ENCODE results near the gene CIDEB.

CIDEB gene

GRCh38 chr14:24269368-24269767, 38.4 kb downstream of the CIDEB start:
- ATAC-seq (replicated peaks) (no peak), DNase-seq (no peak)
- H3K4me1 Mint-ChIP-seq = peaks cover 29 to 37% of the 10 kb centered on the region in 2 donors
- no peaks in the 10 kb centered on the region for H3K27me3 Mint-ChIP-seq
- no peak overlapping the region for H3K4me3 Mint-ChIP-seq
- no peak overlapping the region for H3K27ac Mint-ChIP-seq
- H3K36me3 Mint-ChIP-seq = peaks cover 27 to 31% of the 10 kb centered on the region in 2 donors
- no peaks in the 10 kb centered on the region for H3K9me3 Mint-ChIP-seq

- Mint-ChIP-seq H3K27me3 (no peaks in the 10 kb centered on the region), H3K4me1 (peaks cover 21 to 25% of the 10 kb centered on the region in 2 donors), H3K27ac (no peak overlapping the region), H3K4me3 (no peak overlapping the region), H3K36me3 (peaks cover 31 to 35% of the 10 kb centered on the region in 2 donors), H3K9me3 (no peaks in the 10 kb centered on the region)
- ATAC-seq (replicated peaks) (no peak), DNase-seq (no peak)
These were observed 39.6 kb downstream of the CIDEB start for GRCh38 chr14:24268225-24268624.

- peaks cover 16 to 18% of the 10 kb centered on the region in 2 donors for H3K4me1 Mint-ChIP-seq
- no peaks in the 10 kb centered on the region for H3K9me3 Mint-ChIP-seq
- H3K27me3 Mint-ChIP-seq = no peaks in the 10 kb centered on the region
- peaks cover 35 to 38% of the 10 kb centered on the region in 2 donors for H3K36me3 Mint-ChIP-seq
- no peak overlapping the region for H3K4me3 Mint-ChIP-seq
- no peak for ATAC-seq (replicated peaks)
- no peak overlapping the region for H3K27ac Mint-ChIP-seq
- no peak for DNase-seq
These were observed 40.3 kb downstream of the CIDEB start for GRCh38 chr14:24267516-24267915.

GRCh38 chr14:24266344-24267244, 41.2 kb downstream of the CIDEB start:
- Mint-ChIP-seq H3K4me3 (no peak overlapping the region), H3K27ac (no peak overlapping the region), H3K4me1 (peaks cover 9% of the 10 kb centered on the region in 2 donors), H3K9me3 (no peaks in the 10 kb centered on the region), H3K27me3 (no peaks in the 10 kb centered on the region), H3K36me3 (peaks cover 37 to 43% of the 10 kb centered on the region in 2 donors)
- DNase-seq (no peak), ATAC-seq (replicated peaks) (no peak)

- peaks cover 0 to 4% of the 10 kb centered on the region in 2 donors for H3K4me1 Mint-ChIP-seq
- DNase-seq (no peak), ATAC-seq (replicated peaks) (no peak)
- H3K4me3 Mint-ChIP-seq = no peak overlapping the region
- H3K27me3 Mint-ChIP-seq = no peaks in the 10 kb centered on the region
- no peaks in the 10 kb centered on the region for H3K9me3 Mint-ChIP-seq
- H3K27ac Mint-ChIP-seq = no peak overlapping the region
- H3K36me3 Mint-ChIP-seq = peaks cover 35 to 50% of the 10 kb centered on the region in 2 donors
These were observed 43.5 kb downstream of the CIDEB start for GRCh38 chr14:24264298-24264697.

- Mint-ChIP-seq H3K4me1 (peaks cover 0 to 4% of the 10 kb centered on the region in 2 donors), H3K27me3 (no peaks in the 10 kb centered on the region), H3K36me3 (peaks cover 35 to 46% of the 10 kb centered on the region in 2 donors), H3K9me3 (no peaks in the 10 kb centered on the region), H3K27ac (no peak overlapping the region), H3K4me3 (no peak overlapping the region)
- ATAC-seq (replicated peaks) (no peak), DNase-seq (no peak)
These were observed 43.9 kb downstream of the CIDEB start for GRCh38 chr14:24263848-24264247.

GRCh38 chr14:24262821-24263733, 44.7 kb downstream of the CIDEB start, which contains the start of gene TGM1:
Gene TGM1 (minus strand): TSS chr14:24263177. CDS start chr14:24262352, 825 bp downstream.
- no peak for ATAC-seq (replicated peaks)
- Mint-ChIP-seq H3K27ac (no peak within 1 kb of the TSS), H3K4me1 (peaks cover 0 to 4% of the 10 kb centered on the region in 2 donors), H3K4me3 (no peak within 1 kb of the TSS), H3K27me3 (no peaks in the 10 kb centered on the region), H3K9me3 (no peaks in the 10 kb centered on the region), H3K36me3 (peaks cover 35 to 39% of the 10 kb centered on the region in 2 donors)
- DNase-seq = no peak

- H3K4me1 Mint-ChIP-seq = peaks cover 0 to 1% of the 10 kb centered on the region in 2 donors
- no peak for ATAC-seq (replicated peaks)
- no peak overlapping the region for H3K27ac Mint-ChIP-seq
- H3K36me3 Mint-ChIP-seq = peaks cover 30 to 36% of the 10 kb centered on the region in 2 donors
- H3K27me3 Mint-ChIP-seq = no peaks in the 10 kb centered on the region
- no peaks in the 10 kb centered on the region for H3K9me3 Mint-ChIP-seq
- DNase-seq = no peak
- no peak overlapping the region for H3K4me3 Mint-ChIP-seq
These were observed 45.8 kb downstream of the CIDEB start for GRCh38 chr14:24261969-24262327.

- Mint-ChIP-seq H3K4me3 (no peak overlapping the region), H3K9me3 (no peaks in the 10 kb centered on the region), H3K4me1 (no peaks in the 10 kb centered on the region), H3K27me3 (no peaks in the 10 kb centered on the region), H3K36me3 (peaks cover 25 to 33% of the 10 kb centered on the region in 2 donors), H3K27ac (no peak overlapping the region)
- ATAC-seq (replicated peaks) (no peak), DNase-seq (no peak)
These were observed 46.4 kb downstream of the CIDEB start for GRCh38 chr14:24261256-24261968.

GRCh38 chr14:24260780-24261157, 47.0 kb downstream of the CIDEB start:
- Mint-ChIP-seq H3K27ac (no peak overlapping the region), H3K27me3 (no peaks in the 10 kb centered on the region), H3K9me3 (no peaks in the 10 kb centered on the region), H3K36me3 (peaks cover 21 to 30% of the 10 kb centered on the region in 2 donors), H3K4me3 (no peak overlapping the region), H3K4me1 (no peaks in the 10 kb centered on the region)
- no peak for ATAC-seq (replicated peaks)
- DNase-seq = no peak

- Mint-ChIP-seq H3K4me3 (no peak overlapping the region), H3K9me3 (no peaks in the 10 kb centered on the region), H3K36me3 (peaks cover 22 to 36% of the 10 kb centered on the region in 2 donors), H3K4me1 (no peaks in the 10 kb centered on the region), H3K27ac (no peak overlapping the region), H3K27me3 (no peaks in the 10 kb centered on the region)
- ATAC-seq (replicated peaks) = no peak
- DNase-seq = no peak
These were observed 47.6 kb downstream of the CIDEB start for GRCh38 chr14:24260026-24260779.

GRCh38 chr14:24259282-24260025, 48.3 kb downstream of the CIDEB start:
- Mint-ChIP-seq H3K27ac (no peak overlapping the region), H3K4me1 (no peaks in the 10 kb centered on the region), H3K36me3 (peaks cover 27 to 44% of the 10 kb centered on the region in 2 donors), H3K27me3 (no peaks in the 10 kb centered on the region), H3K4me3 (no peak overlapping the region), H3K9me3 (no peaks in the 10 kb centered on the region)
- no peak for DNase-seq
- no peak for ATAC-seq (replicated peaks)

All from stimulated activated naive B cell treated with anti-CD40 and anti-IgM and Interleukin-4, amounts not matched to agents 10 μg/mL and 1 μg/mL and 100 μg/mL, for 72 hours (primary cell).